ENCODE results near the gene GDNF. TPM values are rescaled to one million over a fixed set of nuclear protein-coding genes. Genes with fewer than 3 reads are reported as not detected.
"Not testable (repeated sequence)": the region's sequence is repeated elsewhere in the genome, so short reads cannot be mapped to it uniquely, and the experiment has no call there.

GDNF gene
- total RNA-seq, 1 donor from 2014 or later = not detected

- H3K4me3 Mint-ChIP-seq = no peak overlapping the region
- no peak for TF ChIP-seq CTCF (IDR thresholded peaks at IDR 0.05)
- H3K36me3 Mint-ChIP-seq (ENCODE audit: low read depth) = no peaks in the 10 kb centered on the region
- H3K9me3 Mint-ChIP-seq = peaks cover 6% of the 10 kb centered on the region
- CTCF ChIA-PET = no interaction called here
- intact Hi-C loops (cut with micrococcal nuclease) = no loop called here
- peaks cover 3% of the 10 kb centered on the region for H3K27me3 Mint-ChIP-seq
- no peaks in the 10 kb centered on the region for H3K4me1 Mint-ChIP-seq
- DNase-seq = no peak
- POLR2A ChIA-PET = no interaction called here
- no peak for ATAC-seq (ENCODE audit: low read depth)
- H3K27ac Mint-ChIP-seq = no peak overlapping the region
These were observed 53.4 kb downstream of the GDNF start for GRCh38 chr5:37786416-37786815.

- intact Hi-C loops (cut with micrococcal nuclease); H3K36me3 Mint-ChIP-seq (ENCODE audit: low read depth); H3K27me3 Mint-ChIP-seq; H3K27ac Mint-ChIP-seq; DNase-seq; POLR2A ChIA-PET; ATAC-seq (ENCODE audit: low read depth); CTCF ChIA-PET; H3K4me3 Mint-ChIP-seq; H3K4me1 Mint-ChIP-seq; H3K9me3 Mint-ChIP-seq: not testable (repeated sequence)
These were observed 58.4 kb downstream of the GDNF start for GRCh38 chr5:37781409-37781808.

- Mint-ChIP-seq H3K4me3 (no peak overlapping the region), H3K27ac (no peak overlapping the region), H3K4me1 (no peaks in the 10 kb centered on the region), H3K27me3 (no peaks in the 10 kb centered on the region), H3K36me3 (ENCODE audit: low read depth) (no peaks in the 10 kb centered on the region), H3K9me3 (peaks cover 5% of the 10 kb centered on the region)
- ATAC-seq (ENCODE audit: low read depth) (no peak), DNase-seq (no peak)
- CTCF ChIA-PET = no interaction called here
- intact Hi-C loops (cut with micrococcal nuclease) = no loop called here
- TF ChIP-seq CTCF (IDR thresholded peaks at IDR 0.05) = no peak
- POLR2A ChIA-PET = no interaction called here
These were observed 62.3 kb downstream of the GDNF start for GRCh38 chr5:37777432-37778130.

- CTCF ChIA-PET = no interaction called here
- TF ChIP-seq CTCF (IDR thresholded peaks at IDR 0.05) = no peak
- no peak for DNase-seq
- POLR2A ChIA-PET = no interaction called here
- intact Hi-C loops (cut with micrococcal nuclease) = no loop called here
- H3K4me3 Mint-ChIP-seq = no peak overlapping the region
- peaks cover 2% of the 10 kb centered on the region for H3K27me3 Mint-ChIP-seq
- no peaks in the 10 kb centered on the region for H3K36me3 Mint-ChIP-seq (ENCODE audit: low read depth)
- H3K27ac Mint-ChIP-seq = no peak overlapping the region
- peaks cover 5% of the 10 kb centered on the region for H3K9me3 Mint-ChIP-seq
- ATAC-seq (ENCODE audit: low read depth) = no peak
- no peaks in the 10 kb centered on the region for H3K4me1 Mint-ChIP-seq
These were observed 63.0 kb downstream of the GDNF start for GRCh38 chr5:37776826-37777225.

- peaks cover 4% of the 10 kb centered on the region for H3K27me3 Mint-ChIP-seq
- no peaks in the 10 kb centered on the region for H3K4me1 Mint-ChIP-seq
- no peak for TF ChIP-seq CTCF (IDR thresholded peaks at IDR 0.05)
- intact Hi-C loops (cut with micrococcal nuclease) = no loop called here
- H3K4me3 Mint-ChIP-seq = no peak overlapping the region
- ATAC-seq (ENCODE audit: low read depth) (no peak), DNase-seq (no peak)
- ChIA-PET CTCF (no interaction called here), POLR2A (no interaction called here)
- no peaks in the 10 kb centered on the region for H3K36me3 Mint-ChIP-seq (ENCODE audit: low read depth)
- H3K27ac Mint-ChIP-seq = no peak overlapping the region
- peaks cover 5% of the 10 kb centered on the region for H3K9me3 Mint-ChIP-seq
These were observed 64.8 kb downstream of the GDNF start for GRCh38 chr5:37774912-37775483.

- ChIA-PET CTCF (no interaction called here), POLR2A (no interaction called here)
- H3K9me3 Mint-ChIP-seq = peaks cover 5% of the 10 kb centered on the region
- ATAC-seq (ENCODE audit: low read depth) (no peak), DNase-seq (no peak)
- H3K4me1 Mint-ChIP-seq = no peaks in the 10 kb centered on the region
- no peaks in the 10 kb centered on the region for H3K36me3 Mint-ChIP-seq (ENCODE audit: low read depth)
- peaks cover 4% of the 10 kb centered on the region for H3K27me3 Mint-ChIP-seq
- TF ChIP-seq CTCF (IDR thresholded peaks at IDR 0.05) = no peak
- H3K4me3 Mint-ChIP-seq = no peak overlapping the region
- no peak overlapping the region for H3K27ac Mint-ChIP-seq
- intact Hi-C loops (cut with micrococcal nuclease) = no loop called here
These were observed 66.0 kb downstream of the GDNF start for GRCh38 chr5:37773809-37774208.

All from activated B cell treated with CpG ODN at 0.5 μM for 24 hours (primary cell).